IPS DF 6.9 (cell line): ENCODE data around the gene UMPS.

Experiments
- DNase-seq: peaks from one replicate; pipeline ENCODE4 v3.0.0-alpha.2; 2013; ENCODE audit warnings: low read depth, low spot score
- H3K27ac ChIP-seq: one replicate; pipeline ENCODE4 v1.5.1; 2013; ENCODE audit warnings: low read length, control low read depth
- H3K27me3 ChIP-seq: 2 replicates; pipeline ENCODE4 v1.6.1; 2013; ENCODE audit warnings: mild to moderate bottlenecking, low read length; ENCODE audit not compliant: control insufficient read depth, insufficient read depth
- H3K36me3 ChIP-seq: 2 replicates; pipeline ENCODE4 v1.6.1; 2013; ENCODE audit warnings: low read length; ENCODE audit not compliant: control insufficient read depth, insufficient read depth
- H3K4me1 ChIP-seq: 2 replicates; pipeline ENCODE4 v1.6.1; 2013; ENCODE audit warnings: low read length; ENCODE audit not compliant: control insufficient read depth, insufficient read depth
- H3K4me3 ChIP-seq: 2 replicates; pipeline ENCODE4 v1.5.1; 2013; ENCODE audit warnings: mild to moderate bottlenecking, low read length
- H3K9me3 ChIP-seq: 2 replicates; pipeline ENCODE4 v1.6.1; 2013; ENCODE audit warnings: low read length, inconsistent platforms; ENCODE audit not compliant: control insufficient read depth, insufficient read depth
- WGBS: extraction: QIAGEN DNeasy Blood & Tissue Kit; methylation state at CpG from one replicate; pipeline ENCODE4 v1.1.7; 2013; ENCODE audit warnings: mixed read lengths, missing lambda C conversion rate; ENCODE audit not compliant: insufficient read length, insufficient coverage; 5-methylcytosine and 5-hydroxymethylcytosine counted together

UMPS gene

DNA sequence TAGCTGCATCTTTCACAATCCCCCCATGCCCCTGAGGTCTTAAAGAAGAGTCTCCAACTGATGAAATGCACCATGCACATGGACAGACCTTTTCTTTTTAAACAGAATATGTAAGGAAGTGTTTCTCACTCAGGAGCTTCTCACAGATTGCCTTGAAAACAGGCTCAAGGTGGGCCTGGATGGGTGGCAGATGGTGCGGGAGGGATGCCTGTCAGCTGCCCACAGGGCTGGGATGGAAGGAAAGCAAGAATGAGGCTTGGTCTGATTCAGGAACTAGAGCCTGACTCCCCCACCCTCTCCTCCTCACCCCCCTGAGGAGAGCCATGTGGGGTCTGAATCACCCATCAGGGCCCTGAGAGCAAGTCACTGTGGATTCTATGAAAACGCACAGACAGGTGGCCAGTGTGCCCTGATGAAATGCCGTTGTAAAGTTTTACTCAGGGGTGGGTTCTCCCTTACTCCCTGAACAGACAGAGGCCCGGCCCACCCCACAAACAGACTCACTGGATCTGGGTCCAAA lies 67.2 kb downstream of the UMPS start:
- Histone ChIP-seq H3K27ac (no peak overlapping the region), H3K27me3 (no peaks in the 10 kb centered on the region), H3K36me3 (peaks cover 17% of the 10 kb centered on the region), H3K4me1 (peaks cover 4% of the 10 kb centered on the region), H3K9me3 (no peaks in the 10 kb centered on the region), H3K4me3 (no peak overlapping the region)
- WGBS = no CpG with 5 or more reads among the region's 4 CpGs
- no peak for DNase-seq
